Panc1 (cell line): ENCODE measurements around the gene CACFD1. TPM values are rescaled to one million over a fixed set of nuclear protein-coding genes. Genes with fewer than 3 reads are reported as not detected.

Source experiments
- ATAC-seq: fragments of 200-7000 bp; cut with Tn5 transposase; 2 replicates; pipeline ENCODE4 v1.9.1; 2020; ENCODE audit warnings: mild to moderate bottlenecking, moderate library complexity
- BruUV-seq: library from RNA; stranded (reverse); fragments of 400-500 nt; replicated peaks from 2 replicates; lab custom pipeline; 2021; lab: Mats Ljungman, UMichigan
- CTCF ChIA-PET: fragments of 300-600 bp; sonication (Branson Sonifier 250); formaldehyde crosslinking; loops from one replicate; lab custom pipeline; 2022; ENCODE audit warnings: antibody characterized with exemption; lab: Charles Lee
- POLR2A ChIA-PET: fragments of 300-600 bp; sonication (Branson Sonifier 250); formaldehyde crosslinking; loops from one replicate; lab custom pipeline; 2022; ENCODE audit warnings: antibody characterized with exemption; lab: Charles Lee
- DNase-seq: peaks from one replicate; pipeline ENCODE4 v3.0.0-alpha.2; 2010; ENCODE audit warnings: low read depth, low spot score
- H3K27ac ChIP-seq: 2 replicates; pipeline ENCODE4 v1.5.1; 2011; ENCODE audit warnings: mild to moderate bottlenecking, low read length, inconsistent platforms
- H3K27me3 ChIP-seq: fragments of 200-500 bp; sonication (Bioruptor generic); 2 replicates; pipeline ENCODE4 v1.6.0; 2014; ENCODE audit warnings: low read length, inconsistent platforms; ENCODE audit not compliant: control insufficient read depth, insufficient read depth
- H3K36me3 ChIP-seq: fragments of 200-500 bp; sonication (Bioruptor generic); 2 replicates; pipeline ENCODE4 v1.5.1; 2014; ENCODE audit warnings: inconsistent platforms, mild to moderate bottlenecking, low read length, moderate library complexity; ENCODE audit not compliant: control insufficient read depth, insufficient read depth
- H3K4me1 ChIP-seq: 2 replicates; pipeline ENCODE4 v1.5.1; 2011; ENCODE audit warnings: inconsistent platforms, mild to moderate bottlenecking, low read length, moderate library complexity; ENCODE audit not compliant: control insufficient read depth, insufficient read depth
- H3K4me3 ChIP-seq, 2 experiments: 2 replicates each; pipeline ENCODE4 v1.5.1; 2011 to 2012; ENCODE audit warnings: low read depth in 2 of 2, low read length in 2 of 2, mild to moderate bottlenecking in 2 of 2, inconsistent platforms in 1 of 2, moderate library complexity in 1 of 2
- H3K9me3 ChIP-seq: fragments of 200-500 bp; sonication (Bioruptor generic); 2 replicates; pipeline ENCODE4 v1.5.1; 2014; ENCODE audit warnings: low read depth, mild to moderate bottlenecking, inconsistent platforms, low read length, moderate library complexity; ENCODE audit not compliant: control insufficient read depth, insufficient read depth
- POLR2AphosphoS5 ChIP-seq: IDR thresholded peaks from 2 replicates; pipeline ENCODE4 v1.6.1; 2012; ENCODE audit warnings: mild to moderate bottlenecking, low read depth, low read length, moderate library complexity
- SIN3A ChIP-seq: IDR thresholded peaks from 2 replicates; pipeline ENCODE4 v1.6.1; 2012; ENCODE audit warnings: low read depth, mild to moderate bottlenecking, low read length, moderate library complexity, borderline replicate concordance; ENCODE audit not compliant: insufficient read depth
- TCF7L2 ChIP-seq: IDR thresholded peaks from 2 replicates; pipeline ENCODE4 v1.6.1; 2011; ENCODE audit warnings: mild to moderate bottlenecking, low read depth, low read length, inconsistent platforms
- in situ Hi-C: cut with HindIII; loops from 2 replicates; pipeline ENCODE4 v1.10.0; 2016; ENCODE audit warnings: low sequenced_read_pairs, low pct_unique_long_range_greater_than_20kb
- intact Hi-C: fragments of 100-400 bp; cut with micrococcal nuclease; formaldehyde crosslinking; loops from one replicate; pipeline ENCODE4 v1.10.0; 2022; ENCODE audit not compliant: unreplicated experiment
- total RNA-seq: library from RNA; stranded (reverse); gene quantifications from one replicate; pipeline ENCODE4 v1.2.1, GENCODE V29; 2021; ENCODE audit not compliant: unreplicated experiment
- TF ChIP-seq, protein P1 (sequence below): fragments of 450-650 bp; IDR thresholded peaks from 2 replicates; pipeline ENCODE4 v1.5.1; 2017; ENCODE audit warnings: mild to moderate bottlenecking
- TF ChIP-seq, protein P2 (sequence below), 2 experiments: IDR thresholded peaks; 2 replicates each; pipeline ENCODE4 v1.6.1; 2011 to 2012; ENCODE audit warnings: low read depth in 2 of 2, control low read depth in 1 of 2, low read length in 1 of 2, mild to moderate bottlenecking in 1 of 2, moderate library complexity in 1 of 2; ENCODE audit not compliant: insufficient read depth in 1 of 2

The CACFD1 gene
- total RNA-seq, 1 experiment from 2014 or later, result 13.9 TPM

DNA sequence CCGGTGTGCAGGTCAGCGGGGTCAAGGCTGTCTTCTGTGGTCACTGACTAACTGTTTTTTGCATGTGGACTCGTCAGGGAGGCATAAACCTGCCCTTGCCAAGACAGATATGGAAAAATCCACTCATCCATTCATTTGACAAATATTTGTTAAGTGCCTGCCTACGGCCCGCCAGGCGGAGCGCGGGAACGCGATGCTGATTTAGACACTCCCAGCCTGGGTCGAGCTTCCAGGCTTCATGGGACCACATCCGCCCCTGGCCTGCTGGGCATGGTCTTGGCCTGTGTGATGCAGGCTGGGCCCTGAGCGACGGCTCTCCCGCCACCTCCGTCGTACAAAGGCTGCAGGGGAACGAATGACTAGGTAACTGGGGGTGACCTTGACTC, 46.9 kb downstream of the CACFD1 start:
- no TSS peak for BruUV-seq
- H3K9me3 ChIP-seq, result peaks cover 10% of the 10 kb centered on the region; the same call in 1 of the 2 replicates
- H3K27me3 ChIP-seq, result no peaks in the 10 kb centered on the region
- H3K4me1 ChIP-seq, result peaks cover 31% of the 10 kb centered on the region
- intact Hi-C loops (no loop called here), in situ Hi-C loops (no loop called here)
- no peak overlapping the region for H3K4me3 ChIP-seq
- ChIA-PET CTCF (no interaction called here), POLR2A (no interaction called here)
- H3K36me3 ChIP-seq, result no peaks in the 10 kb centered on the region
- TF ChIP-seq, protein P1, sequence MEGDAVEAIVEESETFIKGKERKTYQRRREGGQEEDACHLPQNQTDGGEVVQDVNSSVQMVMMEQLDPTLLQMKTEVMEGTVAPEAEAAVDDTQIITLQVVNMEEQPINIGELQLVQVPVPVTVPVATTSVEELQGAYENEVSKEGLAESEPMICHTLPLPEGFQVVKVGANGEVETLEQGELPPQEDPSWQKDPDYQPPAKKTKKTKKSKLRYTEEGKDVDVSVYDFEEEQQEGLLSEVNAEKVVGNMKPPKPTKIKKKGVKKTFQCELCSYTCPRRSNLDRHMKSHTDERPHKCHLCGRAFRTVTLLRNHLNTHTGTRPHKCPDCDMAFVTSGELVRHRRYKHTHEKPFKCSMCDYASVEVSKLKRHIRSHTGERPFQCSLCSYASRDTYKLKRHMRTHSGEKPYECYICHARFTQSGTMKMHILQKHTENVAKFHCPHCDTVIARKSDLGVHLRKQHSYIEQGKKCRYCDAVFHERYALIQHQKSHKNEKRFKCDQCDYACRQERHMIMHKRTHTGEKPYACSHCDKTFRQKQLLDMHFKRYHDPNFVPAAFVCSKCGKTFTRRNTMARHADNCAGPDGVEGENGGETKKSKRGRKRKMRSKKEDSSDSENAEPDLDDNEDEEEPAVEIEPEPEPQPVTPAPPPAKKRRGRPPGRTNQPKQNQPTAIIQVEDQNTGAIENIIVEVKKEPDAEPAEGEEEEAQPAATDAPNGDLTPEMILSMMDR, result no peak
- no peak for TF ChIP-seq TCF7L2
- TF ChIP-seq, protein P2, sequence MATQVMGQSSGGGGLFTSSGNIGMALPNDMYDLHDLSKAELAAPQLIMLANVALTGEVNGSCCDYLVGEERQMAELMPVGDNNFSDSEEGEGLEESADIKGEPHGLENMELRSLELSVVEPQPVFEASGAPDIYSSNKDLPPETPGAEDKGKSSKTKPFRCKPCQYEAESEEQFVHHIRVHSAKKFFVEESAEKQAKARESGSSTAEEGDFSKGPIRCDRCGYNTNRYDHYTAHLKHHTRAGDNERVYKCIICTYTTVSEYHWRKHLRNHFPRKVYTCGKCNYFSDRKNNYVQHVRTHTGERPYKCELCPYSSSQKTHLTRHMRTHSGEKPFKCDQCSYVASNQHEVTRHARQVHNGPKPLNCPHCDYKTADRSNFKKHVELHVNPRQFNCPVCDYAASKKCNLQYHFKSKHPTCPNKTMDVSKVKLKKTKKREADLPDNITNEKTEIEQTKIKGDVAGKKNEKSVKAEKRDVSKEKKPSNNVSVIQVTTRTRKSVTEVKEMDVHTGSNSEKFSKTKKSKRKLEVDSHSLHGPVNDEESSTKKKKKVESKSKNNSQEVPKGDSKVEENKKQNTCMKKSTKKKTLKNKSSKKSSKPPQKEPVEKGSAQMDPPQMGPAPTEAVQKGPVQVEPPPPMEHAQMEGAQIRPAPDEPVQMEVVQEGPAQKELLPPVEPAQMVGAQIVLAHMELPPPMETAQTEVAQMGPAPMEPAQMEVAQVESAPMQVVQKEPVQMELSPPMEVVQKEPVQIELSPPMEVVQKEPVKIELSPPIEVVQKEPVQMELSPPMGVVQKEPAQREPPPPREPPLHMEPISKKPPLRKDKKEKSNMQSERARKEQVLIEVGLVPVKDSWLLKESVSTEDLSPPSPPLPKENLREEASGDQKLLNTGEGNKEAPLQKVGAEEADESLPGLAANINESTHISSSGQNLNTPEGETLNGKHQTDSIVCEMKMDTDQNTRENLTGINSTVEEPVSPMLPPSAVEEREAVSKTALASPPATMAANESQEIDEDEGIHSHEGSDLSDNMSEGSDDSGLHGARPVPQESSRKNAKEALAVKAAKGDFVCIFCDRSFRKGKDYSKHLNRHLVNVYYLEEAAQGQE (IDR thresholded peaks at IDR 0.05; ENCODE audit: insufficient read depth in 1 of 2, low read depth in 2 of 2, low read length in 1 of 2), result no peak
- TF ChIP-seq SIN3A, result no peak
- TF ChIP-seq POLR2AphosphoS5, result no peak
- peak; percentile 39 for DNase-seq
- peak overlapping the region; percentile 21; the same call in 1 of the 2 replicates for H3K27ac ChIP-seq
- ATAC-seq, result peak; percentile 82

DNA sequence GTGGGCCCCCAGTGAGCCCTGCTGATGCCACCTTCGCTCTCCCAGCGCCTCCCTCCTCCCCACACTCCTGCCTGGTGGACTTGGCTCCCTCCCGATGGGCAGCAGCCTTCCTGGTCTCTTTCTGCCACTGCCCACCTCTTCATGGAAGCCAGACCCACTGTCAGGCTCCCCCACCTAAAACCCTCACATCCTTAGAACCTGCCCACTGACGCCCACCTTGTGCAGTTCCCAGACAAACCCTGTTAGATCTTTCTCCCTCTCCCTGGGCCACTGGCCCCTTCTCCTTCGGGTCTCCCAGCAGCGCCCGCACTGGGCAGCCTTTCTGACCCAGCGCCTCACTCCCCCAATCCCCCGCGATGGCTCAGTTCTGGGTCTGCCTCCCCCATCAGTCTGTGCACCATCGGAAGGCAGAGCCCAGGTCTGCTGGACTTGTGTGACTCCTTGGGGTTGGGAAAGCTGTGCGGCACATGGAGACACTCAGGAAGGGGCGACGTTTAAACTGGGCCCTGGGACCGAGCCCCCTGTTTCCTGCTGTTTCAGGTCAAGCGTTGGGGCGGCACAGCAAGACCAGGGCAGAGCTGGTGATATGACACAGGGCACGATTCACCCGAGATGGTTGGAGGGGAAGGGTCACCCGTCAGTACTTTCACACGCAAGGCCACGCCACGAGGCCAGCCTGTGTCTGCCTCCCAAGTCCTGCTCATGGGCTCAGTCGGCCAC, 47.6 kb downstream of the CACFD1 start:
- POLR2A ChIA-PET, result no interaction called here
- ATAC-seq, result no peak

More for the DNA sequence above, 47.6 kb downstream of the CACFD1 start:
- no peaks in the 10 kb centered on the region for H3K27me3 ChIP-seq
- H3K36me3 ChIP-seq, result no peaks in the 10 kb centered on the region
- CTCF ChIA-PET, result no interaction called here
- H3K4me1 ChIP-seq, result peaks cover 31% of the 10 kb centered on the region
- BruUV-seq, result no TSS peak
- TF ChIP-seq POLR2AphosphoS5 (no peak), TCF7L2 (no peak), SIN3A (no peak)
- TF ChIP-seq, protein P2 (IDR thresholded peaks at IDR 0.05; ENCODE audit: insufficient read depth in 1 of 2, low read depth in 2 of 2, low read length in 1 of 2), result no peak
- TF ChIP-seq, protein P1, result no peak
- intact Hi-C loops (no loop called here), in situ Hi-C loops (no loop called here)
- DNase-seq, result no peak
- peaks cover 4% of the 10 kb centered on the region; the same call in 1 of the 2 replicates for H3K9me3 ChIP-seq
- no peak overlapping the region for H3K4me3 ChIP-seq
- H3K27ac ChIP-seq, result peak overlapping the region; percentile 45; the same call in 1 of the 2 replicates
